NAMALWA (cell line): Measurements from ENCODE around the gene IFITM2.

ENCODE experiments used
- DNase-seq: peaks from one replicate; pipeline ENCODE4 v3.0.0-alpha.2; 2015; ENCODE audit warnings: low spot score

IFITM2 gene

GRCh38 chr11:293271-293851 is 14.3 kb upstream of the IFITM2 start:
- DNase-seq = no peak

DNA sequence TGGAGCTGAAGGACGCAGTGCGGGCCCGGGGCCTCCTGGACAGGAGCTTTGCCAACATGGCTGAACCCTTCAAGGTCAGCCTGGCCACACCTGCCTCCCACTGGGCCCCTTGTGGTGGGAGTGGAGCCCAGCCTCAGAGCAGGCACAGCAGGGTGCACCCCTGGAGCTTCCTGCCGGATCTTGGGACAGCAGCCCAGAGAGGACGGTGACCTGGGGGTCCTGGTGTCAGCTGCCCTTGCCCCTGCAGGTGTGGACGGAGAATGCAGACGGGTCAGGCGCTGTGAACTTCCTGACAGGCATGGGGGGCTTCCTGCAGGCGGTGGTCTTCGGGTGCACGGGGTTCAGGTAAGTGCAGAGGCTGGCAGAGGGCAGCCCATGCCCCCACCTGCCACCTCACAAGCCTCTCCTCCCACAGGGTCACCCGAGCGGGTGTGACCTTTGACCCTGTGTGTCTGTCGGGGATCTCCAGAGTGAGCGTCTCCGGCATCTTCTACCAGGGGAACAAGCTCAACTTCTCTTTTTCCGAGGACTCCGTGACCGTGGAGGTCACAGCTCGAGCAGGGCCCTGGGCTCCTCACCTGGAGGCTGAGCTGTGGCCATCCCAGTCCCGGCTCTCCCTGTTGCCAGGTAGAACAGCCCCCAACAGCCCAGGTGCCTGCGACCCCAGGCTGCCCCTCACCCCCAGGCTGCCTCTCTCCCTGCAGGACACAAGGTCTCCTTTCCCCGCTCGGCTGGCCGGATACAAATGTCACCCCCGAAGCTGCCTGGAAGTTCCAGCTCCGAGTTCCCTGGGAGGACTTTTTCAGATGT is 13.6 kb upstream of the IFITM2 start:
- DNase-seq = no peak

DNA sequence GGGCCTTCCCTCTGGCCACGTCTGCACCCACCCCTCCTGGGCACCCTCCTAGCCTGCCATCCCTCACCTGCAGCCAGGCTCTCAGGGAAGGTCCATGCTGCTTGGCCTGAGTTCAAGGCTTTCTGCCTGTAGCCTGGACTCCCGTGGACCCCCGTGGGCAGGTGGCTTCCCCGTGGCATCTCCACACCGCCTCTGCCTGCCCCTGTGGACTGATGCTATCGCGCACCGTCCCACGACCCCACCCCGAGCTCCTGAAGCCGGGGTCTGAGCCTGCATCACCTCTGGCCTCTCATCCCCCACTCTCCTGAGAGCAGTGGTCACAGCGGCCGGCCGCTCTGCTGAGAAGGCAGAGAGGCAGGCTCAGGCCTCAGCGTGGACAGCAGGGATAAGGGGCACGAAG is 12.8 kb upstream of the IFITM2 start:
- DNase-seq = no peak

GRCh38 chr11:295351-296170 is 12.1 kb upstream of the IFITM2 start:
- no peak for DNase-seq

GRCh38 chr11:296171-297050 is 11.2 kb upstream of the IFITM2 start:
- no peak for DNase-seq

DNA sequence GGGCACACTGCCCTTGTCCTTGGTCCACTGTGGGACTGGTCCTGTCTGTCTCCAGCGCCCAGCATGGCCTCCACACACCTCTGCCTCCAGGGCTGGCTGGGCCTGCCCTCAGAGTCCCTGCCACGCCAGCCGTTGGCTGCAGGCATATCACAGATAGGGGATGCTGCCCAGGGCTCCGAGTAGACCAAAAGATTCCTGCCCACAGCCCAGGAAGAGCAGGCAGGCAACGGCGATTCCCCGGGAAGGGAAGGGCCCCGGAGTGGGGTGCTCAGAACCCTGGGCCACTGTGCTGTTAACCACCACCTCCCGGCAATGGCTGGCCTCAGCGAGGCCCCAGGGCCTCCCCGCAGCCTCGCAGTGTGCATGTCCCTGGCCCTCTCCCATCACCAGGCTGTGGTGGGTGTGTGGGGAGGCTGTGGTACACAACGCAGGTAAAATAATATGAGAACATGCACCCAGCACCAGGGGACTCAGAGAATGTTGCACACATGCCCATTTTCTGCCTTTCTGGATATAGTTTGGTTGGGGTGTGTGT is 10.5 kb upstream of the IFITM2 start:
- DNase-seq = no peak

DNA sequence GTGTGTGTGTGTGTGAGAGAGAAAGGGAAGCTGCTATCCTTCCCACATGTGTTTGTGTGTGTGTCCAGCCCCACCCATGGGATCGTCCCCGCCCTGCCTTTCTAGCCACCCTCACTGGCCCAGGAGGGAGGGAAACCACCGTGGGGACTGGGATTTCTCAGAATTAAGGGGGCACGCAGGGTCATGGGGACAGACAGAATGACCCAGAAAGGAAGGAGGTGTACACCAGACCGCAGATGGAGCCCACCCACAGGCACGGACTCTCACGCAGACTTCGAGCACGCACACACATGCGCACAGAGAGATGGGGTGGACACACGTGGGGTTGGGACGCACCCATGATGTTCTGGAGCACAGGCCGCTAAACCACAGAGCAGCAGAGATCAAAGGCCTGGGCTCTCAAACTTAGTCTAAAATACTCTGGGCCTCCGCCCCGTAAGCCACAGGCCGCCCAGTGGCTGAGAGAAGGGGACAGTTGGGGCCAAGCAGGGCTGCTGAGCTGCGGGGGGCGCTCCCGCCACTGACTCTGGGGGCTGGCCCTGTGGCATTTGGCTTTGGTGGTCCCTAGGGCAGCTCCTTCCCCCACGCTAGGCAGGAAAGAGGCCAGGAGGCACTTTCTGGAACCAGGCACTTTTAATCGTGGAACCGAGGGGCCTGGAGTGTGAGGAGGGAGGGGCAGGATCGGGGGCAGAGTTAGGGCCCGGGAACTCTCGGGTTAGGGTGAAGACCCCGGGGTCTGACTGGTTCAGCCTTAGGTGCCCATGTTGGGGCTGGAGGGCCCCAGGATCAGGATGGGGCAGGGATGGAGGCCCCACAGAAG is 9.8 kb upstream of the IFITM2 start:
- no peak for DNase-seq

DNA sequence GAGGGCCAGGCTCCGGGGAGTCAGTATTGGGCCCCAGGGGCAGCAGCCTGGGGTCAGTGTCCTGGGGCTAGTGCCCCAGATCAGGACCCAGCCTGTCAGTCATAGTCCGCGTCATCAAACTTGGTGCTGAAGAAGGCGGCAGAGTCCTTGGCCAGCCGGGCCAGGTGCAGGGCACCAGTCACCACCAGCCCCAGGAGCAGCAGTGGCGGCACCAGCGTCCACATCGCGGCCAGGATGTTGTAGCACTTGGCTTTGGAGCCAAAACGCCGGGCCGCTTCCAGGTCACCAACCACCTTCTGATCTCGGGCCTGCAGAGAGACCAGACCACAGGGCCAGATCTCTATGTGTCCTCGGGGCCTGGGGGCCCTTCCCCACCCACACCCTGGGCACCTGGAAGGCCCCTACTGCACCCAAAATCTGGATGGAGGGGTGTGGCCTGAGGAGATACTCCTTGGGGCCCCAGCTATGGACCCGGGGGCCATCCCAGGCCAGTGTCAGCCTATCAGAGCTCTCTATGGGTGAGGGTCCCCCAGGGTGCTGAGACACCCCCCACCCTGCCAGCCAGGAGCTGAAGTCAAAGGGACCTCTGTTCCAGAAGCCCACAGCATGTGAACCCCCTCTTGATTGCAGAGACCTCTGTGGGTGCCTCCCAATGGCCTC is 9.1 kb upstream of the IFITM2 start:
- DNase-seq = no peak

GRCh38 chr11:299081-299891 is 8.3 kb upstream of the IFITM2 start, which contains the start of gene IFITM5:
IFITM5 (minus strand) TSS chr11:299526; CDS start chr11:299490, 36 bp downstream.
- DNase-seq = no peak

- no peak for DNase-seq
Observed at GRCh38 chr11:299951-300735, 7.5 kb upstream of the IFITM2 start.

DNA sequence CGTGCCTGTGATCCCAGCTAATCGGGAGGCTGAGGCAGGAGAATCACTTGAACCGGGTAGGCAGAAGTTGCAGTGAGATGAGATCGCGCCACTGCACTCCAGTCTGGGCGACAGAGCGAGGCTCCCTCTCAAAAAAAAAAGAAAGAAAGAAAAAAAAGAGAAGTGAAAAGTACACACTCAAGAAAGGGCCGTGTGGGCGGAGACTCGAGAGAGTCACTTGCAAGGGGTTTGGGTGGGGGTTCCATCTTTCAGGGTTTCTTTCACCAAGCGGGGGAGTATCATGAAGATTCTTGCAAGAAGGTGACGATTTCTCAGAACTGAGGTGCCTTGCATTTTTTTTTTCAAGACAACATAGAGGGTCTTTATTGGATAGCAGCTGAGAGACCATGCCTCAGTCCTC is 4.3 kb upstream of the IFITM2 start:
- DNase-seq = peak; percentile 68

GRCh38 chr11:304061-304506 is 3.5 kb upstream of the IFITM2 start:
- DNase-seq = no peak

DNA sequence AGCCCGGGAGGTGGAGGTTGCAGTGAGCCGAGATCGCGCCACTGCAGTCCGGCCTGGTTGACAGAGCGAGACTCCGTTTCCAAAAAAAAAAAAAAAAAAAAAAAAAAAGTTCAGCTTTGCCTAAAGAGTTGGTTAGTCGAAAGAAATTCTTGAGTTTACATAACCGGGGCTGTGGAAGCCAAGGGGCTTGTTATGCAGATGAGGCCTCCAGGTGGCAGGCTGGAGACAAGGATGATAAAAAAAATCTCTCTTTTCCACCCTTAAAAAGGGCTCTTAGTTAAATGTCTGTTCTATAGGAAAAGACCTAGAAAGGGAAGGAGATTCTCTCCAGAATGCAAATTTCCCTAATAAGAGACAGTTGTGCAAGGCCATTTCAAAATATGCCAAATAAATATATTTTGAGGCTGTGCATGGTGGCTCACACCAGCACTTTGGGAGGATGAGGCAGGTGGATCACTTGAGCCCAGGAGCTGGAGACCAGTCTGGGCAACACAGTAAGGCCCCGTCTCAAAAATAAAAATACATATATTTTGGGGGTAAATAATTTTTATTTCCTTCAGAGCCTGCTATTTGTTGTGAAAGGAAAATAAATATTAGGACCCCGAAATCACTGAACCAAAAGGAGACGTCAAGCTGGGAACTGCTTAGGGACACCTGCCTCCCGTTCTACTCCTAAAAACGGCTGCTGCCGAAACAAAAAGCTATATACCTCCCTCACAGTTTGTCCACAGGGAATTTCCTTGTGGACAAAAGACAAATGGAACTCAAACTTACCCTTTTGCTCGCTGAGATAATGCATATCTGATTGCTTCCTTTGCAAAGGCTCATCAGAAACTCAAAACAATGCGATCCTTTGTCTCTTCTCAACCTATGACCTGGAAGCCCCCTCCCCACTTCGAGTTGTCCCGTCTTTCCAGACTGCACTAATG is 2.4 kb upstream of the IFITM2 start:
- DNase-seq = peak; percentile 74

DNA sequence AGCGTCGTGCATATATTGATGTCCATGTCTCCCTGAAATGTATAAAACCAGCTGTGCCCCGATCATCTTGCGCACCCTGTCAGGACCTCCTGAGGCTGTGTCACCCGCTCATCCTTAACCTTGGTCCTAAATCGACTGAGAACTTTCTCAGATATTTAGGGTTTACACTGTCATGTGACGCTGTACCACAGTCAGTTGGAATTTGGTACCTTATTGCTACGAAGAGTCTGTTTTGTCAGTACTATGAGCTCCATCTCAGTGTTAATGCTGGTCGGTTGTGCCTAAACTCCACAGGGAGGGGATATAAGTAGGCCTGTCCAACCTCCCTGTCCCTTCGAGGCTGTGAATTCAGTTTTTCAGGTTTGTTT is 1.8 kb upstream of the IFITM2 start:
- DNase-seq = no peak

DNA sequence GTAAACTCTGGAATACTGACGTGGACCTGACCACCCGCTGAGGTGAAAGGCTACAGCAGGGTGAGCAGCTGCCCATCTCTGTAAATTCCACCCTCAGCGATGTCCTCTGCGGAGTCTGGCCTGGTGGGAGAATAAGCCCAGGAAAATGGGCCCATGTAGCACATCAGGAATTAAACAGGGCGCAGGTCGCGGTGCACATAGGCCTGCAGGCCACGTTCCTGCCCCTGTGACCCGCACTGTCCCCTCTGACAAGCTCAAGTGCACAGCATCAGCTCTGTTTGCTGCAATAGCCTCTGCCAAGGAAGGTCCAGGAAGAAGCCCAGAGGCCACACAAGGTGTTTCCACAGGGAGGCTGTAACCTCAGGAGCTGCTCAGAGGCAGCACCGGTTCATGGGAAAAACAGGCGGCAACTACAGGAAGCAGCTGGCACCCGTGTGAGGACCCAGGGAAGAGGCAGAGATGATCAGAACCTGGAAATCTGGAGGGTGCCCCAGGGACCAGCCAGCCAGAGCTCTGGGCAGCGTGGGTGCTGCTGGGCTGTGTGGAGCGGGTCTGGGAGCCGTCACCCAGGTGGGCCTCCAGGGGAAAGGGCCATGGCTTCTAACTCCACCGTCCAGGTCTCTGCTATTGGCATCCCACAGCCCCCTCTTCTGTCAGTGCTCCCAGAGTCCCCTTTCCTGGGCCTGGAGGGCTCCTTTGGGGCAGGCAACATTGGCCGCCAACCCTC is 808 bp upstream of the IFITM2 start:
- no peak for DNase-seq
